NCI-H1048 (cell line): Measurements from ENCODE around the gene SLC17A7.
"Not testable (repeated sequence)": the region's sequence is repeated elsewhere in the genome, so short reads cannot be mapped to it uniquely, and the experiment has no call there.

Source experiments
- DNase-seq: peaks from one replicate; lab custom pipeline; 2025; lab: John Stamatoyannopoulos, UW

SLC17A7 gene

DNA sequence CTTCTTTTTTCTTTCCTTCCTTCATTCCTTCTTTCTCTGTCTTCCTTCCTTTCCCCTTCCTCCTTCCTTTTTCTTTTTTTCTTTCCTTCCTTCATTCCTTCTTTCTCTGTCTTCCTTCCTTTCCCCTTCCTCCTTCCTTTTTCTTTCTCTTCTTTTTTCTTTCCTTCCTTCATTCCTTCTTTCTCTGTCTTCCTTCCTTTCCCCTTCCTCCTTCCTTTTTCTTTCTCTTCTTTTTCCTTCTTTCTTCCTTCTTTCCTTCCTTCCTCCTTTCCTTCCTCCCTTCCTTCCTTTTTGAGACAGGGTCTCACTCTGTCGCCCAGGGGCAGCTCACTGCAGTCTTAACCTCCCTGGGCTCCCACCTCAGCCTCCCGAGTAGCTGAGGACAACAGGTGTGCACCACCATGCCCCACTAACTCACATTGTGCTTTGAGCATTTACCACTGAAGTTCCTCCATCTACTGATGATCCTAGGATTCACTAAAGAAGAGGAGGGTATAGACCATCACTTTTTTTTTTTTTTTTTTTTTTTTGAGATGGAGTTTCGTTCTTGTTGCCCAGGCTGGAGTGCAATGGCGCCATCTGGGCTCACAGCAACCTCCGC, 2.9 kb upstream of the SLC17A7 start:
- not testable (repeated sequence) for DNase-seq

DNA sequence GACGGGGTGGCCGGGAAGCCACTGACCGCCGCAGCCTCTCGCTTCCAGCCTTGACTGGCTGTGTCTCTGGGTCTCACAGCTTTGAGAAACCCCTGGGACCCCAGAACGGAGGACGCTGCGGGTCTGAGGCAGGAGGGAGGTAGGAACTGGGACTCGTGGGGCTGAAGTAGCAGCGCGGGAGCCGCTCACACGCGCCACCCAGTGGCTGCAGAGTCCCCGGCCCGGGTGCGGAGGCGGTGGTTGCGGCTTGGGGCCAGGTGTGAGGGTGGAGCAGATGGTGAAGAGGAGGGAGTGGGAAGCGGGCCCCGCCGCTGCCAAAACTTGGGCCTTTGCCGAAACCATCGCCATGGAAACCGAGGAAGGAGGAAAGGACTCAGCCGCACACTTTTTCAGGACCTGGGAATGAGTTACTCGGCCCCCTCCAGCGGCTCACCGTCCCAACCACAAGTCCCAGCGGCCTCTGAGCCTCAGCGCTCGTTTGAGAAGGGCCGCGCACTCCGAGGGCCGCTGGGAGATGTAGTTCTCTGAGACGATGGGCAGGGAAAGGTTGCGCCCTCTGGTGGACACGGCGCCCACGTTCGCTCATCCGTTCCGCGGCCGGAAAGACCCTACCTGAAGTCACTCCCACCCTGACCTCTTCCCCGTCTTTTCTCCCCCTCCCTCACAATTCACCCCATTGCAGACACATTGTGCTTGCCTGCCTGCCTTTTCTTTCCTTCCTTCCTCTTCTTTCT, 2.2 kb upstream of the SLC17A7 start:
- peak; percentile 77 for DNase-seq

DNA sequence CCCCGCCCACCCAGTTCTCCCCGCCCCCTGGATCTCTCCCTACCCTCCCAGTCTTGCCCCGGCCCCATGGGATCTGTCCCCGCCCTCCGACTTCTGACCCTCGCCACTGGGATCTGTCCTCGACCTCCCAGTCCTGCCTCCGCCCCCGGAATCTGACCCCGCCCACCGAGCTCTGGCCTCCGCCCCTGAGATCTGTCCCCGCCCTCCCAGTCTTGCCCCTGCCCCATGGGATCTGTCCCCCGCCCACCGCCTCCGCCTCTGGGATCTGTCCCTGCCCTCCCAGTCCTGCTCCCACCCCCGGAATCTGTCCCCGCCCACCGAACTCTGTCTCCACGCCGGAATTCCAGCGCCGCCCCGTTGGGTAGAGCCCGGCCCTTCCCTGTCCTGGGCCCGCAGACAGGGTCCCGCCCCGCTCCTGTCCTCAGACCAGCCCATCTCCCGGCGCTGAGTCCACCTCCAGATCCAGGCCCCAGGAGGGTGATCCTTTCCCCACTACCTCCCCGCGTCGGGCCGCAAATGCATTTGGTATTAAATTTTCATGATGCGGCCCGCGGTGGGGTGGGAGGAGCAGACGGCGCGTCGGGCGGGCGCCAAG, 1.5 kb upstream of the SLC17A7 start:
- DNase-seq: peak; percentile 79

DNA sequence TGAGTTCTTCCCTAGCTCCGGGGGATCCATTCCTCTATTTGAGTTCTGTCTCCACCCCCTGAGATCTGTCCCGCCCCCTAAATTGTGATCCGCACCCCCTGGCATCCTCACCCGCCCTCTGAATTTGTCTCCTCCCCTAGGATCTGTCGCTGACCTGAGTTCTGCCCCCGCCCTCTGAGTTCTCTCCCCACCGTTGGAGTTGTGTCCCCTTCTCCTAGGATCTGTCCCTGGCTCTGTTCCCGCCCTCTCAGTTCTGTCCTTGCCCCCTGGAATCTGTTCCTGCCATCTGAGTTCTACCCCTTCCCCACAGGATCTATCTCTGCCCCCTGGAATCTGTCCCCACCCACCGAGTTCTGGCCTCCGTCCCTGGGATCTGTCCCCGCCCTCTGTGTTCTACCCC, 1.0 kb upstream of the SLC17A7 start:
- no peak for DNase-seq

DNA sequence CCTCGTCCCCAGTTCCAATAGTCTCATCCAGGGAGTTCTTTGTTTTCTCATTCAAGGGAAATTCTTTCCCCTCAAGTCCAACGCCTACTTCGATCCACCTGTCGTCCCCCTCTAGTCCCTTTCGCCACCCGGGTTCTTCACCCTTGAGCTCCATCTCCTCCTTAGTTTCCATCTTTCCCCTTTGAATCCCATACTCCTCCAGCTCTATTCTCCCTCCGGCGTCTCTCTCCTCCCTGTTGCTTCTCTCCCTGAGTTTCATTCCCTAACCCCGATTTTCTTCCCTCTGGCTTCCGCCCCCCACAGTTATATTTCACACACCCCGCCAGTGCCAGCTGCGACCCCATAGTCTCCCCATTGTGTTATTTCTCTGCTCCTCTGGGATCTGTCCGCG, 628 bp upstream of the SLC17A7 start:
- no peak for DNase-seq

DNA sequence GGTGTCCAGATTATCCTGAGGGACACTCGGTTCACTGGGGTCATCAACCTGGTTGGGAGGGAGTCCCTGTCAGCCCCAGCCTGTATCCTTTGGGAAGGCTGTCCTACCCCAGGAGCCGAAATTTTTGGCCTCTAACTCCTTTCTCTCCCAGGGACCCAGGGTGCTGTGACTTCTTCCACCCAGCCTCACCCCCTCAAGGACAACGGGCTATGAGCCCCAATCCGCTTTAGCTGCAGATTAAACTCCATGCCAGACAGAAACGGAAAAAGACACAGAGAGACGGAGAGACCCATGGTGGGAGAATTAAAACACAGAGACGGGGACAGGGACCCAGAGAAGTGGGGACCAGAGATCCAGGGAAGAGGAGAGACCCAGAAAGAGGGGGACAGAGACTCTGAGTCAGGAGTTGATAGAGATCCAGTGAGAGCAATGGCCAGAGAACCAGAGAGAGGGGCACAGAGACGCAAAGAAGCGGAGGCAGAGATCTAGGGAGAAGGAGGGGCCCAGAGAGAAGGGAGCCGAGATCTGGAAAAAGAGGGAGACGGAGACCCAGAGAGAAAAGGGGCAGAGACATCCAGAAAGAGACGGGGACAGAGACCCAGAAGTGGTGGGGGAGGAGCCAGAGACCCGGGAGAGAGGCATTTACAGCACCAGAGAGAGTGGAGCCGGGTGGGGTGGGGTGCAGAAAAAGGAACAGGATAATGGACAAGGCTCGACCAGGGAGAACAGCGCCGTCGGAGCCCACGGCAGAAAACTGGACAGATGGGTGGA, 703 bp downstream of the SLC17A7 start:
- no peak for DNase-seq

DNA sequence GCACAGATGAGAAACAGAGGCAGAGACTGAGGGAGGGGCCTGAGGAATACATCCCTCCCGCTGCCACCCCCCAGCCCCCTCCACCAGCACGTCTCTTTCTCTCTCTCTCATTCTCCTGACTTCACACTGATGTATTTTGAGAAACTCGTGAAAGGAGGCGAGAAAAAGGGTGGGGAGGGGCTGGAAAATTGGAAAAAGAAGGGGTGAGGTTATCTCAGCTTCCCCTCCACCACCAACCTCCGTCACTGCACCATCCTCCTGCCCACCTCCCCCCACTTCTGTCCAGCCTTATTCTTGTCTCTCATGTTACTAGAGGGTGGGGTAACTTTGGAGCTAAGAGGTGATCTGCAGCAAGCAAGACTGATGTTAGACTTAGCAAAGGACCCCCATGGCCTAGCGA, 1.5 kb downstream of the SLC17A7 start:
- no peak for DNase-seq

DNA sequence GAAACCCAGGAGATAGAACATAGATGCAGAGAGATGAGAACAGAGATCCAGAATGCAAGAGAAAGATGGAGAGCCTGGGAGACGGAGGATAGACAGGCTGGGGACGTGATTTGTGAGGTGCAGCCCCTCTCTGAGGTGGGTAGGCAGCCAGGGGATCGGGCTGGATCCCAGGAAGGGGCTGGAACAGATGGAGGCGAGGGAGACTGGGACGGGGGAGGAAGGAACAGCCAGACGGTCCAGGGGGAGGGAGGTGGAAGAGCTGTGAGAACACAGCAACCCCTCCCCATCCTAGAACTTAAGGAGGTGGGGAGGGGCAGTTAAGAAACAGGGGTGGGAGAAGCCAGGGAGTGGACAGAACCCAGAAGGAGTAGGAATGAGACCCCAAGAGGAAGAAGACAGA, 3.1 kb downstream of the SLC17A7 start:
- no peak for DNase-seq

DNA sequence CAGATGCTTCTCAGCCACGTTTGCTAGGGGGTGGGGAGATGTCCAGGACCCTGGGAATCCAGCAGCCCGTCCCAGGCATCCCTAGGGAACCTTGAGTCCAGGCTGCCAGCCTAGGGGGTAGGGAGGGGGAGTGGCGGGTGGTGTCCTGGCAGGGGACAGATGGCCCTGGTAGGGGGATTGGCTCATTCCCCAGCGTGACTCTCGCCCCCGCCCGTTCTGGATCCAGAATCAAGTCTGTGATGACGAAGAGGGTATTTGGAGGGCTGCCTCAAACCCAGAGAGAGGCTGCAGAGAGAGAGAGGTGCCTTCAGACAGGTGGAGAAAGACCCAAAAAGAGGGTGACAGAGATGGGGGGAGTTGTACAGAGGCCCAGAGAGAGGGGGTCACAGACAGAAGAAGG, 4.1 kb downstream of the SLC17A7 start:
- DNase-seq: no peak

DNA sequence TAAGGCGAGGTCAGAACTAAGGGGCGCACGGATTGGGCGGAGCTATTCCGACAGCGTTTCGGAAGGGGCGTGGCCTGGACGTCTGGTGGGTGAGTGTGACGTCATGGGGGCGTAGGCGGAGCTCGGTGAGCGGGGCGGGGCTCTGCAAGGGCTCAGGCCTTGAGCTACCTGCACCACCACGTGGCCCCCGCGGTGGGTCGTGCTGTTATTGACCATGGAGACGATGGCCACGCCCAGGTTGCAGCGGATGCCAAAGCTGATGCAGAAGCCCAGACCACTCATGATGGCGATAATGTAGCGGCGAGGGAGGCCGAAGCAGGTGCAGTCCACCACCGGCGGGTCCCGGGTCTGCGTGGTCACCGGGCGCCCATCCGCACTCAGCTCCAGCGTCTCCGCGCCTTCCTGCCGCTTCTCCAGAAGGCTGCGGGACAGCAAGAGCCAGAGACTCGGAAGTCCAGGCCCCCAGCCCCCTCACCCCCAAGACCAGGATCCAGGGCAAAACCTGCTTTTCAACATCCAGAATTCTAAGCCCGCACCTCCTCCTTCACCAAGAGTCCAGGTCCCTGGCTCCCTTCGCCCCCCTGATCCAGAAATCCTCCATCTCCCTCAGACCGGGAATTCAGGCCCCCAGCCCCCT, 4.8 kb downstream of the SLC17A7 start:
- DNase-seq: no peak

DNA sequence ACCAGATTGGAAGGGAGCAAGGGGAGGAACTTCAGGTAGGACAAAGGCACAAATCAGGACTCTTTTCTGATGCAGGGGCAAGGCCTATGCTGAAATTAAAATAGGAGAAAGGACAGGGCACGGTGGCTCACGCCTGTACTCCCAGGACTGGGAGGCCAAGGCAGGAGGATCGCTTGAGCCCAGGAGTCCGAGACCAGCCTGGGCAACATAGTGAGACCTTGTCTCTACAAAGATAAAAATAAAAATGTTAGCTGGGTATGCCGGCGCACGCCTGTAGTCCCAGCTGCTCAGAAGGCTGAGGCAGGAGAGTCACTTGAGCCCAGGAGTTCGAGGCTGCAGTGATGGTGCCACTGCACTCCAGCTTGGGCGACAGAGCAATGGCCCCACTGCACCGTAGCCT, 5.7 kb downstream of the SLC17A7 start:
- DNase-seq: no peak

DNA sequence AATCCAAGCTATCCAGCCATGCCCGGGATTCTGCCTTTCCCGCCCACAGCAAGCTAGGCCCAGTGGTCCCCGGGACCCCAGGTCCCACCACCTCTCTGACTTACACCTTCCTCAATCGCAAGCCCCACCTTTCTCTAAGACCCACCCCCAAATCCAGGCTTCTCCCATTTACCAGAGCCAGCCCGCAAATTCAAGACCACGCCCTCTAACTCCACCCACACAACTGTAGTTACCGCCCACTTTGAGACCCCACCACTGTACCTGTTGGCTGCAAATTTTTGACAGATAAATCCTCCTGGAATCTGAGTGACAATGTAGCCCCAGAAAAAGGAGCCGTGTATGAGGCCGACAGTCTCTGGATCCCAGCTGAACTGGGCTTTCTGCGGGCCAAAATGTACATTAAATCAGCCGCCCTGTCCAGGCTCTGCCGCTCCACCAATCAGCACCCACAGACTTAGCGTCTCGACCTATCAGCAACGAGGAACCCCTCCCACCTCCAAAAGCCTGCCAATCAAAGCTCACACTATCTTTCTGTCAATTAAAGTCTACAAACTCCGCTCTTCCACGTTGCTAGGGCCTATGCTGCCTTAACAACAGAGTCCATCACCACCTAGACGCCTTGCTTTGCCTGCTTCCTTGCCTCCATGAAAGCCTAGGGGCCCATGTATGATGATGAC, 6.3 kb downstream of the SLC17A7 start:
- DNase-seq: peak; percentile 41

DNA sequence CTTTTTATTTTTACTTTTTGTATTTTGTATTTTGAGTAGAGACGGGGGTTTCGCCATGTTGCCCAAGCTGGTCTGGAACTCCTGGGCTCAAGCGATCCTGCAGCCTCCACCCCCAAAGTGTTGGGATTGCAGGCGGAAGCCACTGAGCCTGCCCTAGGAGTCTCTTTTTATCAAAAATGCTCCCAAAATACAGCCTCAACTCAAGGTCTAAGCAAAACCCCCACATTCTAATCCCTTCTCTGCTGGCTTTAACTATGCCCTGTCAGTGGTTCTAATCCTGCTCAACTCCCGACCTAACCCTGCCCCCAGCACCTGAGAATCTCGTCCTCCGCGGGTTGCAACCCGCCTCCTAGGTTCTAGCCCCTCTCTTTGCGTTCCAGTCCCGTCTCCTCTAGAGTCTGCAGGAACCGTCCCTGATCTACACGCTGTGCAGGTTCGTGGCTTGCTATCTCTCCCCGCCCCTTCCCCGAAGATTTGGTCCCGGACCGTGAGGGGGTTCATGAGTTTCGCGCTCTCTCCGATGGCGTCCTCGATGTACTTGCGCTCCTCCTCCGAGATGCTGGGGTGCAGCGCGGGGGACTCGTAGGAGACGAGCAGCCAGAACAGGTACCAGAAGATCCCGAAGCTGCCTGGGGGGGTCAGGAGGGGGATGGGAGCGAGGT, 8.0 kb downstream of the SLC17A7 start:
- no peak for DNase-seq

DNA sequence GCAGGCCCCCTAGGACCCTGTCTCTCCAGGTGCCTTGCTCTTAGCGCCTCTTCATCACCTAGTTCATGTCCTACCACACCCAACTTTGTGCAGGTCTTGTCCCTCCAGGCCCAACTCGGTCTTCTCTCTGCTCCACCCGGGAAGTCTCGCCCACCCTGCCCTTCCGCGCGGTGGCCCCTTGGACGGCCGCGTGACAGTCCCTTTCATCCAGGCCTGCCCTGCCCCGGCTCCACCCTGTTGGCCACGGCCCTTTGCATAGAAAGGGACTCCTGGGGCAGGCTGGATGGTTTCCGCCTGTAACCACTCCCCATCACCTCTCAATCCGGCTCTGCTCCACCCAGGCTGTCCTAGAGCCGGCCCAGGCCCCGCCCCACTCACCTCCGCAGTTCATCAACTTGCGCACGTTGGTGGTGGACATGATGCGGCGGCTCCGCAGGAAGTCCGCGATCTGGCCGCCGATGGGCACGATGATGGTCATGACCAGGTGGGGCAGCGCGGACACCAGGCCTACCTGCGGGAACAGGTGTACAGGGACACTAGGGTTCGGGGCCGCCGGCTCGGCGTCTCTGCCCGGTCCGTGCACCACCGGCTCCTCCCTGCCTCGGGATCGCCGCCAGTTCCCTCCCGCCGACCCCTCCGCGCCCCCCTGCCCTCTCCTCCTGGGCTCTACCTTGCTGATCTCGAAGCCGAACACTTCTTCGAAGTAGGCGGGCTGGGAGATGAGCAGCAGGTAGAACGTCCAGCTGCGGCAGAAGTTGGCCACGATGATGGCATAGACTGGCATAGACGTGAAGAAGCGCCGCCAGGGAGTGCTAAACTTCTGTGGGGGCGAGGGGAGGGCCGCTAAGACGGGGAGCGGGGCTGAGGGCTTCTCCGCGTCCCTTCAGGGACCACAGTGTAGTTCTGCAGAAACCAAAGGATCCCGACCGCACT, 8.9 kb downstream of the SLC17A7 start:
- no peak for DNase-seq

DNA sequence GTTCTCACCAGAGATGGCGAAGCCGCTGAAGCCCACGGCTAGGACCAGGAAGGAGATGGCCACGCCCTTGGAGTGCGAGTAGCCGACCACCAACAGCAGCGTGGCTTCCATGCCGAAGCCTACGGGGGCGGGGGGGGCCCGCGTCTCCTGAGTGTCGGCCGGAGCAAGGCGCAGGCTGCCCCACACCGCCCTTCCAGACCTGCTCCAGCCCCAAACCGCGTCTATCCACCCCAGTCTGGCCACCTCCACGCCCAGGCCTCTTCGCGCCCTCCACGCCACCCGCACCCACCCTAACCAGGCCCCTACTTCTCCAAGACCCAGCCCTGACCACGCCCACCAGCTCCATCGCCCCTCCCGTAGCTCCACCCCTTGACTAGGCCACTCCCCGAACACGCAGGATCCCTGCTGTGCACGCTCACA, 10.0 kb downstream of the SLC17A7 start:
- no peak for DNase-seq

DNA sequence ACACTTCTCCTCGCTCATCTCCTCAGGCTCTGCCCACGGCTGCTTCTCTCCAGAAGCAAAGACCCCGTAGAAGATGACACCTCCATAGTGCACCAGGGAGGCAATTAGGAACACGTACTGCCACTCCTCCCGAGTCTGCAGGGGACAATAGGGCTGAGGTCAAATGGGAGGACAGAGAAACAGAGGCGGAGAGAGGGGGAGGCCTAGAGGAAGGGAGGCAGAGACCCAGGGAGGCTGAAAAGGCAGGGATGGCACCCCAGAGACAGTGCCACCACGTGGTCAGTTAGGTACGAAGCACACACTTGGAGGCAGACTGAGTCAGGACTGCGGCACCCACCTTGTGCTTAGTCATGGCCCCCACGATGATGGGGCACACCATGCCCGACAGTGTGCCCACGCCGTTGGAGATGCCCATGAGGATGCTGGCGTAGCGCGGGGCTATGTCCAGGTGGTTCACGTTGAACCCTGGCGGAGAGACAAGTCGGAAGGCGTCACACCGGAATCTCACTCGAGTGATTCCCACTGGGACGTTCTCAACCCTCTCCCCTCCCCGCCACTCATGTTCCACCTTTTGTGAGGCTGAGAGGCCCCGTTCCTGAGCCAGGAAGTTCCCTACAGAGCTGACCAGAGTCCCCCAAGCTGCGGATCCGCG, 10.5 kb downstream of the SLC17A7 start:
- DNase-seq: no peak

DNA sequence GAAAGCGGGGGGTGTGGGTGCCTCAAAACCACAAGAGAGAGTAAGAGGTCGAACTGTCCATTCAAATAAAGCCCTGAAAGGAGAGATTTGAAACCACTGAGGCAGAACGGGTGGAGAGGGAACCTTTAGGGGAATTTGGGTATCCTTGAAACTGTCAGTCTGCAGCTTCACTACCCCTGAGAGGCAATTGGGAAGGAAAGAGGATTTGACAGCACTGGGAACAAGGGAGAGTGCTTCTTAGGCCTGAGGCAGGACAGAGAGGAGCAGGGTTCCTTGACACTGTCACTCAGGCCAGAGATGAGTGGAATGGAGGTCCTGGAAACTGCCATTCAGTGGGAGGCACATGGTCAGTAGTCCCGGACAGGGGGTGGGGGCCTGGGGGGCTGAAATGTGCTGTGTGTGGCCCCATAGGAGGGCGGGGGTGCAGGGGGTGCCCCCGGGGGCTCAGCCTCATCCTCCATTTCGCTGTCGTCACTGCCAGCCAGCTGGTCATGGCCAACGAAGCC, 11.1 kb downstream of the SLC17A7 start:
- DNase-seq: no peak

DNA sequence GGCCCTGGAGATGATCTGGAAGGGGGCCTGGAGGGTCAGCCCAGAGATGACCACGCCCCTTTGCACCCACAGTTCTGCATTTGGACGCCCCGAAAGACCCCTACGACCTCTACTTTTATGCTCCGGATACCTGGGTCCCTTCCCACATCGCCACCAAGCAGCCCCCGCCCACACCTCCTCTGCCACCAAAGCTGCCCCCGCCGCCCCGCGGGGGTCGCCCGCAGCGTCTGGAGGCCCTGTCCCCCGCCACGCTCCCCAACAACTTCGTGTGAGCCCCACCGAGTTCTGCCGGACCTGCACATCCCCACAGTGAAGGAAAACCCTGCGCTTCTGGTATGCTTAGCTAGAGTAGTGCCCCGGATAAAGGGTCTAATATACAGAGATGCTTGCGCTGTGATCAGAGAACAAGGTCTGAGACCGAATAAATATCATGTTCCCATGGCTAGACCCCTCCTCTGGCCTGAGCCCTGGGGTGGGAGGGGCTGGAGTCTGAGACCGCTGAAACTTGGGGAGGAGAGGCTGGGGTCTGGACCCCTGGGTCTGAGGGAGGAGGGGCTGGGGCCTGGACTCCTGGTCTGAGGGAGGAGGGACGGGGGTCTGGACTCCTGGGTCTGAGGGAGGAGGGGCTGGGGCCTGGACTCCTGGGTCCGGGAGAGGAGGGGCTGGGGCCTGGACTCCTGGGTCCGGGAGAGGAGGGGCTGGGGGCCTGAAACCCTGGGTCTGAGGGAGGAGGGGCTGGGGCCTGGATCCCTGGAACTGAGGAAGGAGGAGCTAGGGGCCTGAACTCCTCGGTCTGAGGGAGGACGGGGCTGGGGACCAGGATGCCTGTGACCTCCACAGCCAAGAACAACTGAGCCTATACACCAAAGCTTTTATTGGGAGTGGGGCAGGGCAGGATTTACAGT, 12.5 kb downstream of the SLC17A7 start:
- DNase-seq: no peak
